UCSD-AML1 (cell line): ENCODE measurements around the gene TMEM263.

Source experiments
- DNase-seq: peaks from one replicate; lab custom pipeline; 2025; ENCODE audit not compliant: unreplicated experiment; lab: John Stamatoyannopoulos, UW

TMEM263 gene

DNA sequence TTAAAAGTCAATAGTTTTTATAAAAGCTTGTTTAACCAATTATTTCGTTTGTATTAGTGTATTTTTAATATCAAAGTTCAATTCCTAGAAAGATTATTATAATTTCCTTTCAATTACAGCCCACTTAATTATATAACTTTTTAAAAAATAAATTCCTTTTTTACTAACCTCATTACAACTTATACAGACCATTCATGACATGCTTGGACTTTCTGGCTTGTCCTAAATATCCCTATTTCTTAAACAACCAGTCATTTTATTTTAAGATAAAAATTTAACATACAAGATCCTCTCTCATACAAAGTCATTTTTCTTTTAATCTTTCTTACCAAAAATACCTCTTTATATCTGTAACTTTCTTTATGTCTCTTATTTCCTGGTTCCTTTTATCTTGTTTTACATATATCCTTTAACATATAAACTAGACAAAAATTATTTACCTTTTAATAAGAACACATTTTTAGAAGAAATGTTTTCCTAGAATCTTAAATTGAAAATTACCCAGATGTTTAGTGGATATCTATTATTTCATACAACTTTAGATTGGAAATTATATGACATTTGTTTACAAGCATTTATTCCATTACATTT, 10.4 kb upstream of the TMEM263 start:
- no peak for DNase-seq

DNA sequence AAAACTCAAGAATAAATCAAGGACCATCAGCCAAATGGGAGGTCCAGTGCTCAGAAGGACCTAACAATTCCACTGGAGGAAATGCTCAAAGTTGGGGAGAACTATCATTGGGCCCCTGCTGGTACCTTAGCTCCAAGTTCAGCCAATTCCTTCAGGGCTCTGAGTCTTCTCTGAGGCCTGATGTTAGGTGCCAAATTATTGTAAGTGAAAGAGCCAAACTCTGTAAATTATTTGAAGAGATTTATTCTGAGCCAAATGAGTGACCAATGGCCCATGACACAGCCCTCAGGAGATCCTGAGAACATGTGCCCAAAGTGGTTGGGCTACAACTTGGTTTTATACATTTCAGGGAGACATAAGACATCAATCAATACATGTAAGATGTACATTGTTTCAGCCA, 8.2 kb upstream of the TMEM263 start:
- no peak for DNase-seq

DNA sequence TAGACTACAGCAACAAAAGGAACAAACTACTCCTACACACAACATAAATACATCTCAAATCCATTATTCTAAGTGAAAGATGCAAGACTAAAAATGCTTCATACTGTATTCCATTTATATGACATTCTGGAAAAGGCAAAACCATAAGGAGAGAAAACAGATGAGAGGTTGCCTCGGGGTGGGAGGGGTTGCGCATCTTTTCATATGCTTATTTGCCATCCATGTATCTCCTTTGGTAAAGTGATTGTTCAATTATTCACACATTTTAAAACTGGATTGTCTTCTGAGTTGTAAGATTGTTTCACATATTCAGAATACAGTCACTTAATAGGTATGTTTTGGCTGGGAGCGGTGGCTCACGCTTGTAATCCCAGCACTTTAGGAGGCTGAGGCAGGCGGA, 5.1 kb upstream of the TMEM263 start:
- DNase-seq = no peak

DNA sequence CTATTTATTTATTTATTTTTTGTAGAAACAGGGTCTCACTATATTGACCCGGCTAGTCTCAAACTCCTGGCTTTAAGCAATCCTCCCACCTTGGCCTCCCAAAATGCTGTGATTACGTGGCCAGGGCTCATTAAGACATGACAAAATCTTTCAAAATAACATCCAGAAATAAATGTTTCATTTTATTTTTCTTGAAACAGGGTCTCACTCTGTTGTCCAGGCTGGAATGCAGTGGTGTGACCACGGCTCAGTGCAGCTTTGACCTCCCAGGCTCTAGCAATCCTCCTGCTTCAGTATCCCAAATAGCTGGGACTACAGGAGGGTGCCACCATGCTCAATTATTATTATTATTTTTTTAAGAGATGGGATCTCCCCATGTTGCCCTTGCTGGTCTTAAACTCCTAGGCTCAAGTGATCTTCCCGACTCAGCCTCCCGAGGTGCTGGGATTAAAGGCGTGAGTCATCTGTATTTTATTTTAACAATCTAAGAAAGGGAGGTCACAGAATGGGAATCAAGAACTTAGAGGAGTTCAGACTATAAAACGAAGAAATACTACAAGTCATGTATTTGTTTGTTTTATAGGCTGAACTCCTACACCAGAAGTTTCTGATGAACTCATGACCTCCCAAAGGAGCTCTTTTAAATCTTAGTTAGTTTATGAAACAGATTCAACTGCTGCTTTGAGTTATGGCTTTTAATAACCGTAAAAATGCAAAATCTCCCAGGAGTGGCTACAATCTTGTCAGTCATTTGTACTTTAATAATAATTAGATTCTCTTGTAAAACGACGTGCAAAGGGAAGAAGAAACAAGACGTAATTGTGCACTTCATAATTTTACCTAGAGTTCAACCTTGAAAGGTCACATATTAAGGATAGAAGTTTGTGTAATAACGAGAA, 2.1 kb upstream of the TMEM263 start:
- DNase-seq = no peak

DNA sequence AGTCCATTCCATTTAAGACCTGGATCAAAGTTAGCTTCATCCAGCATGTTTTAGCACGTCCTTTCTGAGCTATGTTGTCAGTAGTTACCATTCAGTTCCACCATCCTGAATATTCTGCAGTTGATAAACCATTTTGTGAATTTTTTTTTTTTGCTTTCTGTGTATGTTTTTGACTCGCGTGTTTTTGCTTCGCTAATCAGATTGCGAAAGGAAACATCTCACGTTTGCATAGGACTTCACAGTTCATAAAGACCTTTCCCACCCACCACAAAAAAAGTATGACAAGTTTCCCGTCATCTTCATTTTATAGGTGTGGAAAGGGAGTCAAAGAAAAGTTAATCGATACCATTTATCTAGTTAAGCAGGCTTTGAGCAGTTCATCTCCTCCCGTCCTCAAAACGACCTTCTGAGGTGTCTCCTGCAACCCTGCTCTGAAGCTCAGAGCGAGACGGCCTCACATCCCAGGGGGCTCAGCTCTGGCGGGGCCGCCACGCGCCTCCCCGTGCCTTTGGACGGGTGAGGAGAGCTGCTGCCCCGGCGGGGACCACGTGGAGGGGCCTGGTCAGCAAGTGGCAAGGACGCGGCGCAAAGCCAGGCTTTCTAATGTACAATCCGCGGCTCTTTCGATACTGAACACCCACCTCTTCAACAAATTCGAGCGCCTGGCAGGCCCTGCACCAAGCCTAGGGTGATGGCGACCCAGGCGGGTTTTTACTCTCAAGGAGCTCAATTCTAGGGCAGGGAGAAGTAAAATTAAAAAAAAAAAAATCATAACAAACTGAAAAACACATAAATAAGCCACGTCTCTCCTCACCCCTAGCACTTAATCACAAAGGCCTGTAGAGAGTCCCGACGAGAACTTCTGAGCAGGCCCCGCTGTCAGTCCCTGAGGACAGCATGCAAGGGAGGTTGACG, 988 bp upstream of the TMEM263 start:
- DNase-seq = peak; percentile 15

- DNase-seq = peak; percentile 84
Observed at GRCh38 chr12:106956048-106956578, 406 bp downstream of the TMEM263 start.

DNA sequence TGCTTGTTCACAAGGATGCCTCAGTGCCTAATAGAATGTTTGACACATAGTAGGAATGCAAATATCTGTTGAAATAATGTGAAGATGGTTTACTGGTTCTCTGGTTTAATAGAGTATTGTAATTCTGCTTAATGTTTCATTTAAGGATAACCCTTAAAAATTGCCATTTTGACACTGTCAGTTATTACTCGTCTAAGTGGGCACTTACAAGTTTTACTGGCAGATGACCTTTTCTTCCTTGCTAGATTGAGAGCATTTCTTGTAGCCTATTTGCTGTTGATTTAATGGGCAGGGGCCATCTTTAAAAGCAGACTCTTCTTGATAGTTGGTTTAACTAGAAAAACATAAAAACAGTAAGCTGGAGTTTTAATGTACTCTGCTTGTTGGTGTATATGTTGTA, 1.9 kb downstream of the TMEM263 start:
- DNase-seq = no peak

- no peak for DNase-seq
Observed at GRCh38 chr12:106960443-106960842, 4.7 kb downstream of the TMEM263 start.

DNA sequence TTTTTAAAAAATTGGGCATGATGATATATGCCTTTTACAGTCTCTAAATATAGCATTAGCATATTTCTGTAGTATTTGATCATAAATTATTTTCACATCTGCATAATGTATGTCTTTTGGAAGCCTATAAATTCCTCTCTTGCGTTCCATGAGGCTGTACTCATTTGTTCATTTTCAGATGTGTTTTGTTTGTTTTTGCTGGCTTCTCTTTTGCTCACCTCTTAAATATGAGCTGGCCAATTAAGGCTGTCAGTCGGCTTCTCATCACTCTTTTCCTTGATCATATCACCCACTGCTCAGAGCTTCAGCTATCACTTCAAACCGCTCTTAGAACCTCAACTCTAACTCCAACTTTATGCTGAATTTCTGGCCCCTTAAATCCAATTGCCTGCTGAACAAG, 6.6 kb downstream of the TMEM263 start:
- no peak for DNase-seq

DNA sequence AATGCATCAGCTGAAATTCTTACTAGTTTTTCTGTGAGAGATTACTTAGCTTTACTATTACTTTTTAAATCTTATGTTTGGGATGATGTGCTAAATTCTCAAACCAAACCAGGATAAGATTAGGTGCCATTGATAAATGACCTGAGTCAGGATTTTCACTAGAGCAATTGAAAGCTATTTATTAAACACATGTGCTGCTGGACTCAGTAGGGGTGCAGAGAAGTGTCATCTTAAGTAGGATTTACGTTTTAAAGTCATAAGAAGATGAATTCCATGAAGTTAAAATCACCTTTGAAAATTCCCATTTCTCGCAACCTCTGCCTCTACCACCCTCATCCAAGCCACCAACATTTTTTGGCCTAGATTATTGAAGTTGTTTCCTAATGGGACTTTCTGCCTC, 8.8 kb downstream of the TMEM263 start:
- DNase-seq = no peak

DNA sequence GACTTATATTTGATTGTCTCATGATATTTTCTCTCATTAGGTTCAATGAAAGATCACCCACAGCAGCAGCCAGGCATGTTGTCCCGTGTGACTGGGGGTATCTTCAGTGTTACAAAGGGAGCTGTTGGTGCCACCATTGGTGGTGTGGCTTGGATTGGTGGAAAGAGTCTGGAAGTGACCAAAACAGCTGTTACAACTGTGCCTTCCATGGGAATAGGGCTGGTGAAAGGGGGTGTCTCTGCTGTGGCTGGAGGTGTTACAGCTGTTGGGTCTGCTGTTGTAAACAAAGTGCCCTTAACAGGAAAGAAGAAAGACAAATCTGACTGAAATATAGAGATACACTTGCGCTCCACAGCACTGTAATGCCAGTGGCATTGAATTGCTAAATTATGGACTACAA, 15.4 kb downstream of the TMEM263 start:
- no peak for DNase-seq

GRCh38 chr12:106973545-106973944, 17.8 kb downstream of the TMEM263 start:
- no peak for DNase-seq

DNA sequence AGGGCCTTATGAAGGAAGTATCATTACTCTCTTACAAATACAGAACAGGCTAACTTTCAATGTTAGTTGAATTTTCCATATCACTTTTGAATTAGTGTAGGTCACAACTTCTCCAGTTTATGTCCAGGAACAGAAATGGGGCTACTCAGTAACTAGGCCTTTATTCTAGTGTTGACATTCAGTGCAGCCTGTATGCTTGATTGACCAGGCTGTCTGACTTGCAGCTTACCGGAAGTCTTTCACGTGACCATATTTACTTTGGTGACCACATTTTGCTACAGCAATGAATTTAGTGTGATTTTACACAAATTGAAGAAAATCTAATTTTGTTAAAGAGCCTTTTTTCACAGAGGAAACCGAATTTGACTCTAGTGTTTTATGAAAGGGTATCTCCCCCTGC, 18.8 kb downstream of the TMEM263 start:
- no peak for DNase-seq

DNA sequence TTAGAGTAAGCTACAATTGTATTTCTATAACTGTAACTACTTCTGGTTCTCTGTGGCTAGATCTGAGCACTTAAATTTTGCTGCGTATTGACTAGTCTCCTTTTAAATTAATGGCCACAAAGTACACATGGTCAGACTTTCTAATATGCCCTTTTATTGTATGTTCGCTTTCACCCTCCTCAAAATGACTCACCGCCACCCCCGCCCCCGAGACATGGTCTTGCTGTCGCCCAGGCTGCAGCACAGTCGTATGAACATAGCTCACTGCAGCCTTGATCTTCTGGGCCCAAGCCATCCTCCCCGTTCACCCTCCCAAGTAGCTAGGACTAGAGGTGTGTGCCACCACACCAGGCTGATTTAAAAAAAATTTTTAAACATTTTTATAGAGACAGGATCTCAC, 19.4 kb downstream of the TMEM263 start:
- no peak for DNase-seq

GRCh38 chr12:106975993-106976658, 20.4 kb downstream of the TMEM263 start:
- DNase-seq = no peak

GRCh38 chr12:106976668-106977067, 21.0 kb downstream of the TMEM263 start:
- no peak for DNase-seq

DNA sequence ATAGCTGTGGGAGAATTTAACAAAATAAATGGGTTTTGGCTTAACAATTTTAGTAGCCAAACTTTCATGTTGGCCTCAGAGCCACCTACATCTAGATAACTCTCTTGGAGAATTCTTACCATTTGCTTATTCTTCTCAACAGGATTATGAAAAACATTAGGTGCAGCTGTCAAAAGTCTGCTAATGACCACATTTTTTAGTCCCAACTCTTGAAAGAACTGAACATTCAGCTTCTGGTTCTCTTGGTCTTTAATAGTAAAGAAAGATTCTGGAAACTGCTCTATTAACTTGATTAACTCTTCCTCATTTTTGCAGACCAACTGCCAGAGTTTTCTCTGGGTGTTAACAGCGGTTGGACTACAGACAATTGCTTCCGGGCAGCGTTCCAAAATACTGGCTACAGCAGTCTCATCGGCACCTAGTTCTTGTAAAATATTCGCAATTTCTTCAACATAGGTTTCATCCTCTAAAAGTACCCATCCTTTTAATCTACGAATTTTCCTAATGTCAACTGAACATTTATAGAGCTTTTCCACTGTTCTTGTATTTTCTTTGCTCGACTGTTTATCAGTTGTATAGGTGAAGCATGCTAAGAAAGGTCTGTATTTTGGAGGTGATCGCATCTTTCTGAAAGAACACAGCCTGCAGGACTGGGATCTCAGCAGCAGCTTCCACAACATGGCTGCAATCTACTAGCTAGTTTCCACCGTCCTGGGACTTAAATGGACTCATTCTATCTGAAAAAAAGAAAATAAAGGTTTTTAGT, 22.5 kb downstream of the TMEM263 start:
- DNase-seq = no peak

GRCh38 chr12:106980944-106981343, 25.2 kb downstream of the TMEM263 start:
- no peak for DNase-seq

- DNase-seq = no peak
Observed at GRCh38 chr12:106981788-106982187, 26.1 kb downstream of the TMEM263 start.

DNA sequence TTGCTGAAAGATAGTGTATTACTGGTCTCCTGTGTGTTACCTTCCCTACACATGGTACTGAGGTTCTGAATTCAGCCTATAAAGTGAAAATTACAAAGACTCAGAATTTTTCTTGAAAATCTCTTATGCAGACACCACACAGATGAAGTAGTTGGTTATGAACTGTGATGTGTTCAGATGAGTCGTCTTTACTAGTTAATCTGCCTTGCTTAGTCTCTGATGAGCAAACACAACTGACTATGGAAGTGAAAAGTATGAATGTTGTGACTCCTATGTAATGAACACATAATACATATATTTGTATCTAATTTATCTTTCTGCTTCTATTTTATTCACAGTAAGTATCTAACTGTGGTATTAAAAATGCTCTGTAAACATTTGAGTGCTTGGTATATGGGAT, 26.5 kb downstream of the TMEM263 start:
- DNase-seq = no peak
